GM12878 (cell line): ENCODE results near the gene CCDC85B. TPM values are rescaled to one million over a fixed set of nuclear protein-coding genes. Genes with fewer than 3 reads are reported as not detected.

Experiments used
- BCLAF1 ChIP-seq: fragments of 450-650 bp; IDR thresholded peaks from 2 replicates; pipeline ENCODE4 v1.6.1; 2017; ENCODE audit warnings: antibody characterized with exemption, mild to moderate bottlenecking, moderate library complexity
- BHLHE40 ChIP-seq, 2 experiments: fragments of 450-650 bp in 1 of 2; IDR thresholded peaks; 2 replicates each; pipeline ENCODE4 v1.6.1; 2011 to 2017; ENCODE audit warnings: low read depth in 2 of 2, borderline replicate concordance in 1 of 2, improper control_type of control experiment in 1 of 2, low read length in 1 of 2, mild to moderate bottlenecking in 1 of 2
- EP300 ChIP-seq, 2 experiments: fragments of 150-350 bp in 1 of 2; IDR thresholded peaks; 2 replicates each; pipeline ENCODE4 v1.6.1; 2011 to 2012; ENCODE audit warnings: low read depth in 2 of 2, low read length in 2 of 2, borderline replicate concordance in 1 of 2, improper control_type of control experiment in 1 of 2, inconsistent platforms in 1 of 2; ENCODE audit not compliant: control insufficient read depth in 1 of 2
- GATAD2B ChIP-seq: fragments of 450-650 bp; conservative IDR thresholded peaks from 2 replicates; pipeline ENCODE4 v1.6.1; 2017; ENCODE audit warnings: low read depth, mild to moderate bottlenecking, moderate library complexity
- IRF4 ChIP-seq: IDR thresholded peaks from 2 replicates; pipeline ENCODE4 v1.6.1; 2011; ENCODE audit warnings: low read depth, low read length
- MAX ChIP-seq: IDR thresholded peaks from 2 replicates; pipeline ENCODE4 v1.6.1; 2012; ENCODE audit warnings: low read depth, low read length, improper control_type of control experiment
- MEF2B ChIP-seq: fragments of 450-650 bp; IDR thresholded peaks from 2 replicates; pipeline ENCODE4 v1.6.1; 2018; ENCODE audit warnings: mild to moderate bottlenecking, moderate library complexity; ENCODE audit not compliant: partially characterized antibody, poor library complexity, severe bottlenecking
- MLLT1 ChIP-seq: fragments of 450-650 bp; IDR thresholded peaks from 2 replicates; pipeline ENCODE4 v1.6.1; 2016; ENCODE audit warnings: mild to moderate bottlenecking
- MYC ChIP-seq: IDR thresholded peaks from 2 replicates; pipeline ENCODE4 v1.6.1; 2011; ENCODE audit warnings: mild to moderate bottlenecking, low read length, moderate library complexity, inconsistent platforms; ENCODE audit not compliant: insufficient read depth, insufficient replicate concordance, insufficient read length, severe bottlenecking
- NBN ChIP-seq: fragments of 450-650 bp; IDR thresholded peaks from 2 replicates; pipeline ENCODE4 v1.6.1; 2016
- NFYB ChIP-seq: IDR thresholded peaks from 2 replicates; pipeline ENCODE4 v1.6.1; 2011; ENCODE audit warnings: low read depth, mild to moderate bottlenecking, low read length, improper control_type of control experiment, moderate library complexity; ENCODE audit not compliant: insufficient read depth
- NKRF ChIP-seq: fragments of 450-650 bp; conservative IDR thresholded peaks from 2 replicates; pipeline ENCODE4 v1.6.1; 2017; ENCODE audit warnings: mild to moderate bottlenecking, moderate library complexity
- NRF1 ChIP-seq: conservative IDR thresholded peaks from 2 replicates; pipeline ENCODE4 v1.6.1; 2011; ENCODE audit warnings: mild to moderate bottlenecking, low read depth, low read length, improper control_type of control experiment
- PBX3 ChIP-seq: IDR thresholded peaks from 2 replicates; pipeline ENCODE4 v1.6.1; 2011; ENCODE audit warnings: mild to moderate bottlenecking, low read depth, low read length, moderate library complexity; ENCODE audit not compliant: insufficient replicate concordance
- SIX5 ChIP-seq: IDR thresholded peaks from 2 replicates; pipeline ENCODE4 v1.6.1; 2011; ENCODE audit warnings: mild to moderate bottlenecking, low read depth, low read length, moderate library complexity; ENCODE audit not compliant: severe bottlenecking
- SMARCA5 ChIP-seq: fragments of 450-650 bp; IDR thresholded peaks from 2 replicates; pipeline ENCODE4 v1.6.1; 2017; ENCODE audit warnings: mild to moderate bottlenecking
- TARDBP ChIP-seq: IDR thresholded peaks from 2 replicates; pipeline ENCODE4 v1.6.1; 2016; ENCODE audit warnings: borderline replicate concordance
- USF2 ChIP-seq: IDR thresholded peaks from 2 replicates; pipeline ENCODE4 v1.6.1; 2011; ENCODE audit warnings: low read depth, low read length, improper control_type of control experiment, borderline replicate concordance
- ZBED1 ChIP-seq: IDR thresholded peaks from 2 replicates; pipeline ENCODE4 v1.6.1; 2016; ENCODE audit warnings: borderline replicate concordance
- polyA plus RNA-seq, 11 experiments: library from polyadenylated mRNA; depleted of rRNA in 4 of 11; unstranded in 6 of 11; stranded (reverse) in 5 of 11; fragments of >200 nt; fragmentation: Nextera tagmentation in 4 of 11; fragmentation: Illumina TruSeq in 1 of 11; extraction: Ambion mirVana in 4 of 11; extraction: Trizol in 1 of 11; gene quantifications; 1 replicate in 1 of 11; 2 replicates in 10 of 11; pipeline versions ENCODE4 v1.2.1 to v1.2.3, GENCODE V29; 2011 to 2016; ENCODE audit warnings: inconsistent platforms in 2 of 11, missing spikeins in 2 of 11, low read depth in 1 of 11
- total RNA-seq, 4 experiments: library from RNA; depleted of rRNA in 3 of 4; stranded (reverse); fragments of >200 nt in 3 of 4; fragmentation: Illumina TruSeq in 1 of 4; extraction: Trizol in 1 of 4; gene quantifications; 2 replicates each; pipeline versions ENCODE4 v1.2.1 to v1.2.3, GENCODE V29; 2013 to 2021

The CCDC85B gene
- total and polyA plus RNA-seq, 10 of the 15 experiments (the other 5 are each of a cell fraction or from before 2014, with no cell fraction given), result 0.32 to 114 (median 49.5) TPM

- no peak for TF ChIP-seq MEF2B
- peak in 1 of 2 experiments; percentile 41; a peak in 2 of 4 replicates for TF ChIP-seq EP300 (IDR thresholded peaks at IDR 0.05; ENCODE audit: borderline replicate concordance in 1 of 2, control insufficient read depth in 1 of 2, low read depth in 2 of 2, low read length in 2 of 2)
- TF ChIP-seq NKRF, result peak; percentile 88
- TF ChIP-seq IRF4, result no peak
- peak; percentile 34 for TF ChIP-seq PBX3
- TF ChIP-seq MLLT1, result no peak
- TF ChIP-seq NRF1, result peak; percentile 29; the same call in 1 of the 2 replicates
- peak; percentile 67; the same call in 1 of the 2 replicates for TF ChIP-seq ZBED1
- peak; percentile 56 for TF ChIP-seq MAX
- peak in 1 of 2 experiments; percentile 55; a peak in 2 of 4 replicates for TF ChIP-seq BHLHE40 (IDR thresholded peaks at IDR 0.05; ENCODE audit: borderline replicate concordance in 1 of 2, low read depth in 2 of 2, low read length in 1 of 2)
- peak; percentile 91 for TF ChIP-seq TARDBP
- TF ChIP-seq NFYB, result peak; percentile 88
- TF ChIP-seq SIX5, result peak; percentile 95
- TF ChIP-seq SMARCA5, result peak; percentile 93
- peak; percentile 31; the same call in 1 of the 2 replicates for TF ChIP-seq NBN
- TF ChIP-seq GATAD2B, result peak; percentile 95
- peak; percentile 52; the same call in 1 of the 2 replicates for TF ChIP-seq BCLAF1
- no peak for TF ChIP-seq USF2
- no peak for TF ChIP-seq MYC
Observed at GRCh38 chr11:65857853-65858680, 32.4 kb upstream of the CCDC85B start, which contains the start of gene CFL1 (continued).
